Activated naive CD4-positive, alpha-beta T cell treated with anti-CD3 and anti-CD28 coated beads, Interleukin-2, amount 10 ng/mL, durations not matched to agents 7 days and 5 days (primary cell): ENCODE results near the gene EDEM1.
A peak's percentile ranks its signal among the peaks of the same experiment; 100 is the strongest.

Source experiments
- CTCF ChIA-PET: fragments of 350-600 bp; sonication (Branson Sonifier 250); formaldehyde crosslinking; loops from one replicate; lab custom pipeline; 2021; ENCODE audit warnings: antibody characterized with exemption; lab: Charles Lee
- DNase-seq: peaks from one replicate; pipeline ENCODE4 v3.0.0-alpha.2; 2020
- H3K27ac Mint-ChIP-seq: one replicate; pipeline ENCODE4 v1.8.0; 2021; ENCODE audit warnings: mild to moderate bottlenecking, moderate library complexity, mixed read lengths
- H3K27me3 Mint-ChIP-seq: one replicate; pipeline ENCODE4 v1.8.0; 2021; ENCODE audit warnings: mild to moderate bottlenecking, mixed read lengths
- H3K36me3 Mint-ChIP-seq: one replicate; pipeline ENCODE4 v1.8.0; 2021; ENCODE audit warnings: mixed read lengths
- H3K4me1 Mint-ChIP-seq: one replicate; pipeline ENCODE4 v1.8.0; 2021; ENCODE audit warnings: mixed read lengths
- H3K4me3 Mint-ChIP-seq: one replicate; pipeline ENCODE4 v1.8.0; 2021; ENCODE audit warnings: mild to moderate bottlenecking, moderate library complexity, mixed read lengths
- H3K9me3 Mint-ChIP-seq: one replicate; pipeline ENCODE4 v1.8.0; 2021; ENCODE audit warnings: mixed read lengths

Gene EDEM1

GRCh38 chr3:5186089-5186857 lies 1.2 kb upstream of the EDEM1 start:
- Mint-ChIP-seq H3K27me3 (no peaks in the 10 kb centered on the region), H3K27ac (peak overlapping the region; percentile 45), H3K4me3 (peak overlapping the region; percentile 93), H3K36me3 (peaks cover 35% of the 10 kb centered on the region), H3K9me3 (no peaks in the 10 kb centered on the region), H3K4me1 (peaks cover 35% of the 10 kb centered on the region)
- no peak for DNase-seq
- CTCF ChIA-PET: interaction anchor here (1.0 to 1.5 kb wide), 3 partner anchors 10 to 475 kb away, joined by 4 to 5 read pairs (median 5); no protein-coding TSS in a partner anchor

GRCh38 chr3:5186858-5187155 lies 700 bp upstream of the EDEM1 start:
- Mint-ChIP-seq H3K27ac (peak overlapping the region; percentile 89), H3K36me3 (peaks cover 34% of the 10 kb centered on the region), H3K4me3 (peak overlapping the region; percentile 93), H3K27me3 (no peaks in the 10 kb centered on the region), H3K9me3 (no peaks in the 10 kb centered on the region), H3K4me1 (peaks cover 36% of the 10 kb centered on the region)
- CTCF ChIA-PET: interaction anchor here (1.5 kb wide), 2 partner anchors 50 to 475 kb away, joined by 4 to 5 read pairs; no protein-coding TSS in a partner anchor
- no peak for DNase-seq

- H3K9me3 Mint-ChIP-seq: no peaks in the 10 kb centered on the region
- H3K27ac Mint-ChIP-seq: peak overlapping the region; percentile 95
- H3K4me1 Mint-ChIP-seq: peaks cover 43% of the 10 kb centered on the region
- CTCF ChIA-PET: interaction anchor here (1.6 to 2.2 kb wide), 2 partner anchors 10 to 65 kb away, joined by 4 to 17 read pairs; partner anchors contain the start of gene ARL8B
- H3K27me3 Mint-ChIP-seq: no peaks in the 10 kb centered on the region
- H3K36me3 Mint-ChIP-seq: peaks cover 39% of the 10 kb centered on the region
- peak overlapping the region; percentile 93 for H3K4me3 Mint-ChIP-seq
- peak; percentile 61 for DNase-seq
These were observed 462 bp downstream of the EDEM1 start for GRCh38 chr3:5187920-5188418.

- peak; percentile 67 for DNase-seq
- CTCF ChIA-PET: interaction anchor here (1.6 to 2.2 kb wide), 2 partner anchors 9 to 66 kb away, joined by 4 to 17 read pairs; partner anchors contain the start of gene ARL8B
- Mint-ChIP-seq H3K4me3 (peak overlapping the region; percentile 87), H3K27ac (peak overlapping the region; percentile 95), H3K36me3 (peaks cover 43% of the 10 kb centered on the region), H3K4me1 (peaks cover 48% of the 10 kb centered on the region), H3K27me3 (no peaks in the 10 kb centered on the region), H3K9me3 (no peaks in the 10 kb centered on the region)
These were observed 1.1 kb downstream of the EDEM1 start for GRCh38 chr3:5188419-5189221.

- peaks cover 53% of the 10 kb centered on the region for H3K36me3 Mint-ChIP-seq
These were observed 2.8 kb downstream of the EDEM1 start for GRCh38 chr3:5190147-5190791.

GRCh38 chr3:5191555-5192304 lies 4.2 kb downstream of the EDEM1 start:
- CTCF ChIA-PET: interaction anchor here (0.6 to 1.2 kb wide), 2 partner anchors 211 to 213 kb away, joined by 3 read pairs; partner anchors contain the start of gene BHLHE40
- Mint-ChIP-seq H3K27me3 (no peaks in the 10 kb centered on the region), H3K36me3 (peaks cover 68% of the 10 kb centered on the region), H3K4me1 (peaks cover 64% of the 10 kb centered on the region), H3K4me3 (peak overlapping the region; percentile 48), H3K9me3 (no peaks in the 10 kb centered on the region), H3K27ac (peak overlapping the region; percentile 79)
- DNase-seq: no peak

More at GRCh38 chr3:5190147-5190791, 2.8 kb downstream of the EDEM1 start:
- no peak for DNase-seq
- no peaks in the 10 kb centered on the region for H3K27me3 Mint-ChIP-seq
- H3K4me1 Mint-ChIP-seq: peaks cover 61% of the 10 kb centered on the region
- H3K4me3 Mint-ChIP-seq: peak overlapping the region; percentile 87
- peak overlapping the region; percentile 95 for H3K27ac Mint-ChIP-seq
- no peaks in the 10 kb centered on the region for H3K9me3 Mint-ChIP-seq
- CTCF ChIA-PET: interaction anchor here (0.7 kb wide), 1 partner anchor 213 kb away, joined by 4 read pairs; no protein-coding TSS in a partner anchor

GRCh38 chr3:5192571-5193365 lies 5.3 kb downstream of the EDEM1 start:
- Mint-ChIP-seq H3K27ac (peak overlapping the region; percentile 79), H3K4me3 (peak overlapping the region; percentile 48), H3K27me3 (no peaks in the 10 kb centered on the region), H3K9me3 (no peaks in the 10 kb centered on the region), H3K36me3 (peaks cover 78% of the 10 kb centered on the region), H3K4me1 (peaks cover 70% of the 10 kb centered on the region)
- CTCF ChIA-PET: interaction anchor here (0.6 to 1.2 kb wide), 2 partner anchors 34 to 214 kb away, joined by 3 read pairs; partner anchors contain the start of gene BHLHE40
- DNase-seq: no peak

- CTCF ChIA-PET: interaction anchor here (0.6 to 1.2 kb wide), 2 partner anchors 56 to 214 kb away, joined by 3 read pairs; no protein-coding TSS in a partner anchor
- H3K27ac Mint-ChIP-seq: peak overlapping the region; percentile 93
- no peak for DNase-seq
- H3K27me3 Mint-ChIP-seq: no peaks in the 10 kb centered on the region
- H3K4me3 Mint-ChIP-seq: peak overlapping the region; percentile 19
- H3K9me3 Mint-ChIP-seq: no peaks in the 10 kb centered on the region
- H3K36me3 Mint-ChIP-seq: peaks cover 81% of the 10 kb centered on the region
- H3K4me1 Mint-ChIP-seq: peaks cover 84% of the 10 kb centered on the region
These were observed 6.8 kb downstream of the EDEM1 start for GRCh38 chr3:5194341-5194740.

- Mint-ChIP-seq H3K36me3 (peaks cover 81% of the 10 kb centered on the region), H3K27ac (peak overlapping the region; percentile 93), H3K27me3 (no peaks in the 10 kb centered on the region), H3K9me3 (no peaks in the 10 kb centered on the region), H3K4me3 (peak overlapping the region; percentile 2), H3K4me1 (peaks cover 90% of the 10 kb centered on the region)
- CTCF ChIA-PET: interaction anchor here (1.0 to 1.2 kb wide), 2 partner anchors 10 to 11 kb away, joined by 3 to 5 read pairs; no protein-coding TSS in a partner anchor
- DNase-seq: peak; percentile 53
These were observed 7.4 kb downstream of the EDEM1 start for GRCh38 chr3:5194801-5195509.

GRCh38 chr3:5195605-5196004 lies 8.1 kb downstream of the EDEM1 start:
- peak; percentile 54 for DNase-seq
- Mint-ChIP-seq H3K27me3 (no peaks in the 10 kb centered on the region), H3K4me3 (peak overlapping the region; percentile 45), H3K27ac (peak overlapping the region; percentile 93), H3K9me3 (no peaks in the 10 kb centered on the region), H3K36me3 (peaks cover 81% of the 10 kb centered on the region), H3K4me1 (peaks cover 90% of the 10 kb centered on the region)
- CTCF ChIA-PET: interaction anchor here (1.0 to 1.5 kb wide), 4 partner anchors 10 to 72 kb away, joined by 3 to 8 read pairs (median 5); partner anchors contain the start of gene ARL8B

- Mint-ChIP-seq H3K4me1 (peaks cover 83% of the 10 kb centered on the region), H3K27ac (peak overlapping the region; percentile 93), H3K9me3 (no peaks in the 10 kb centered on the region), H3K27me3 (no peaks in the 10 kb centered on the region), H3K4me3 (peak overlapping the region; percentile 47), H3K36me3 (peaks cover 82% of the 10 kb centered on the region)
- CTCF ChIA-PET: interaction anchor here (0.9 to 2.9 kb wide), 5 partner anchors 8 to 486 kb away, joined by 3 to 17 read pairs (median 5); partner anchors contain the start of gene ARL8B
- DNase-seq: no peak
These were observed 9.5 kb downstream of the EDEM1 start for GRCh38 chr3:5197022-5197421.
